NOMO-1 treated with dmso at 0.1 percent for 144 hours (cell line): ENCODE data around the gene DTD1.
A peak's percentile ranks its signal among the peaks of the same experiment; 100 is the strongest.

Source experiments
- DNase-seq: peaks from one replicate; lab custom pipeline; 2025; ENCODE audit not compliant: unreplicated experiment; lab: John Stamatoyannopoulos, UW

The DTD1 gene

GRCh38 chr20:18614244-18614643 is 26.4 kb downstream of the DTD1 start:
- no peak for DNase-seq

DNA sequence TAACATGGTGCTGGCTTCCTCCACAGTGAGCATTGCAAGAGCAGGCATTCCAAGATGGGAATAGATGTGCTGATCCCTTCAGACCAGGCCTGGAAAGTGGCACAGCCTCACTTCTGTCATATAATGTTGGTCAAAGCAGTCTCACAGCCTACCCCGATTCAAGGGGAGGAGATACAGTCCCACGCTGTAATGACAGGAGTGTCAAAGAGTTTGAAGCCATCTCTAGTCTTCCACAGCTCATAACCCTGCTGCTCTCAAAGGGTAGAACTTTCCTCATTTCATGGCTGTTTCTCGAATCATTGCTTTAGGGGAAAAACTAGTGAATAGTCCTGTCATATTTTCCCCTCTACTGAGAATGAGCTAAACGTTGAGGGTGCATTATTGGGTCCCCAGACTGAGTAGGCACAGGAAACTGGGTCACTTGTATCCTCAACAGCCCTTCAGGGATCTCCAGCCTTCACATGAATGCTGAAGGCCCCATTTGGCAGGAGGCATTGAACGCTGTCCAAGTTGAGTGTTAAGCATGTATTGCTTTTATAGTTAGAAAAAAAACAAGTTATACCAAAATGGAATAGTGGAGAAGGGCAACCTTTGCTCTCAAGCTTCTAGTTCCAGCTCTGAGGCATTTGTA is 27.3 kb downstream of the DTD1 start:
- DNase-seq: no peak

GRCh38 chr20:18621004-18621403 is 33.1 kb downstream of the DTD1 start:
- DNase-seq: no peak

- no peak for DNase-seq
Measured at GRCh38 chr20:18623156-18623910, 35.5 kb downstream of the DTD1 start.

- no peak for DNase-seq
Measured at GRCh38 chr20:18624948-18625347, 37.1 kb downstream of the DTD1 start.

DNA sequence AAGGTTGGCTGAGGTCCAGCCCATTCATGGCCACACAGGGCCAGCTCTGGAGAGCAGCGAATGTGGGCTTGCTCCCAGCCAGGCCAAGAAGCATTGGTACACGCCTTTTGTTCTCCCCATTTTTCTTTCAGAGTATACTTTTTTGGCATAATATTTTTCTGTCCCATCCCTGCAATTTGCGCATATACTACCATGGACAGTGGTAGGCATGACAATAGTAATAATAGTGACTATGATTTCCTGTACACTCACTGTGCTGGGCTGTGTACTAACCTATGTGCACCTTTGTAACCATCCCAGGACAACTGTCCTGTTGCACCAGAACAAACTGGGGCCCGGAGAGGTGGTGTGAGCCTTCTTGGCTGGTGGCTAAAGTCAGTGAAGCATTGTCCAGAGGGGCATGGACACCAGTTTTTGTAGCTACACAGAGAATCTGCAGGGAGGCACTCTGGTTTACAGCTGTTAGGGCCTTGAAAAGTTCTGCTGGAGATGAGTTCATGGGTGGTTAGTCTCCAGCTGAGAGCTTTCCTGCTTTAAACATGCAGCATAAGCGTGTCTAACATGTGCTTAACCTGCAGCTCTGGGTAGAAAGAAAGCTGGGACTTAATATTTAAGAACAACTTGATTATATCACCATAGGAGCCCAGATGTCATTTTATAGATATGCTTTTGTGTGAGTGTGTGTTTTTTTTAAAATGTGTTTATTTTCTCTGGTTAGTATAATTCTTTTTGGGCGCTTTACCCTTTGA is 38.2 kb downstream of the DTD1 start:
- no peak for DNase-seq

- no peak for DNase-seq
Measured at GRCh38 chr20:18628330-18628920, 40.6 kb downstream of the DTD1 start.

GRCh38 chr20:18632196-18632789 is 44.4 kb downstream of the DTD1 start:
- peak; percentile 49 for DNase-seq

- no peak for DNase-seq
Measured at GRCh38 chr20:18633411-18633810, 45.6 kb downstream of the DTD1 start.

DNA sequence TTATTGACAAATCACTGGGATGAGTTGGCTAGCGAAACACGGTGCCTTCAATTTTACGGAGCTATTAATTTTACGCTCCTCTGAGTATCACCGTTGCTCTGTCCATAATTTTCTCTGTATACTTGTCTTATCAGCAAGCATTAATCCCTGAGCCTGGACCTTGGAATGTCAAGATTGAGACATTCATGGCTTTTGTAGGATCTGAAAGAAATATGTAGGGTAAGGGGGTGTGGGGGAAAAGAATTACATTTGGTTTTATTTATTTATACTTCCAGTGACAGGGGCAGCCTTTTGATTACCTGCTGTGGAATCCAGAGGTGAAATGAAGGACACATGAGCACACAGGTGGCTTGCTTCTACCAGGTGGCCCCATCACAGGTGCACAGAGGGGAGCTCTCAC is 46.6 kb downstream of the DTD1 start:
- DNase-seq: no peak

- no peak for DNase-seq
Measured at GRCh38 chr20:18635380-18635779, 47.5 kb downstream of the DTD1 start.

GRCh38 chr20:18637224-18637623 is 49.4 kb downstream of the DTD1 start:
- no peak for DNase-seq

DNA sequence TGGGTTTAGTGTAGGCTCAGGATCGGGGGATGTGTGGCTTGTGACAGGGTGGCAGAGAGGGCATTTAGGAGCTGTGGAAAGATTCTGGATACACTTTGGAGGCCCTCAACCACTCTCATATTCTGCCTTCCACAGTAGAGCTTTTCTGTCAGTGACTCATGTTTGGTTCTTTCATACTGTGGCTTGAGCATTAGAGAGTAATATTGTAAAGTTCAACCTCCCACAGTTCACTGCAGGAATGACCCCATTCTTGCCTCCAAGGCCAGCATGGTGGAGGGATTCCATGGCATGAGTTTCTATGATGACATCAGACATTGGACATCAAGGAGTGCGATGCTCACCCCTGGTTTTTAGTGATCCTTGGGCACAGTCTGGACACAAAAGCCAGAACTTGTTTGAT is 50.9 kb downstream of the DTD1 start:
- no peak for DNase-seq

DNA sequence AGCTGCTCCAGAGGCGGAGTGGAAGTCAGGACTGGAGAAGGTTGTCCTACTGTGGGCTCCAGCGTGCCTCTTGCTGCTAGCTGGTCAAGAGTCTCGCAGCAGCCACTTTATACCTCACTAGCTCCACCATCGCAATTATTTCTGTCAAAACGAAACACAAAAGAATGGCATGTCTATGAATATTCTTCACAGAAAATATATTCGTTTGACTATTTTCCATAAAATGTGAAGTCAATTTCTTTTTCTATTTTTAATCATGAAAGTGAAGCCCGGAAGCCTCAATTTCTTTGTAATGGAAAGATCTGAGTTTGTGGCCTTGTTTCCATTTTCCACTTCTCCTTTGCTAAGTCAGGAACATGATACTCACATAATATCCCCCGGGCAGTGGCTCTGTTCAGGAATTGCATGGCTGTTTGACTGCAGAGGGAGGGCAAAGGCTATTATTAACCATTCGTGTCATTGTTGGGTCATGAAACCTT is 51.7 kb downstream of the DTD1 start:
- no peak for DNase-seq

GRCh38 chr20:18645196-18645745 is 57.4 kb downstream of the DTD1 start:
- DNase-seq: no peak

DNA sequence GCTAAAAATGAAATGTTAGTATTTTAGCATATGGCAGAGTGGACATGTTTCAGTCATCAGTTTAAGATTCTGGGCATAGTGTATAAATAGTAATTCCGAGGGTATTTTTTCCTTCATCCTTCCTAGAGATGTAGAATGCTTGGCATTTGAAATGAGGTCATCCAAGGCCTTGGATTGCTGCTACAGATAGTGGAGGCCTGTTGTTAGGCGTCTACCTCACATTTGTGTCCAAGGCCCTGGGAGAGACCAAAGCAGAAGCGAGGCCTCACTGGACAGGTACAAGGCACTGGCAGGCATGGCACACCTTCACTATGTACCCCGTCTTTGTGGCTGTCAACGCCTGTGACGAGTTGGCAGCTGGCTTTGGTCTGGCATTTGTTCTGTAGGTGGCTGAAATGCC is 58.0 kb downstream of the DTD1 start:
- no peak for DNase-seq

DNA sequence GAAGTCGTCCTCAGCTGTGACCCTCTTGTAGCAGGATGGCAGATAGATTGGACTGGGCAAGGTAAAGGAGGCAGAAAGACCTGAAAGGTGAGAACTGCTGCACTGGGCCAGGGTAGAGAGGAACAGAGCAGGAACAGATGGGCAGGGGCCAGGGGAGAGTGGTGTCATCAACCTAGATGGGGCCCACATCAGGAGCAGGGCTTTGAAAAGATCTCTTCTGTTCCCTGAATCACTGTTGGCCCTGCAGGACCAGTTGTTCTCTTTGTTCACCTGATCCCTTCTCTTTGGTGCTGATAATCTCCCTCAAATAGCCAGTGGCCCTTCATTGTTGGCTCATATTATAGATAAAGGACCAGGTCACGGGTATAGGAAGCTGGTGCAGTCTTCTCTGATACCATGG is 59.9 kb downstream of the DTD1 start:
- no peak for DNase-seq

DNA sequence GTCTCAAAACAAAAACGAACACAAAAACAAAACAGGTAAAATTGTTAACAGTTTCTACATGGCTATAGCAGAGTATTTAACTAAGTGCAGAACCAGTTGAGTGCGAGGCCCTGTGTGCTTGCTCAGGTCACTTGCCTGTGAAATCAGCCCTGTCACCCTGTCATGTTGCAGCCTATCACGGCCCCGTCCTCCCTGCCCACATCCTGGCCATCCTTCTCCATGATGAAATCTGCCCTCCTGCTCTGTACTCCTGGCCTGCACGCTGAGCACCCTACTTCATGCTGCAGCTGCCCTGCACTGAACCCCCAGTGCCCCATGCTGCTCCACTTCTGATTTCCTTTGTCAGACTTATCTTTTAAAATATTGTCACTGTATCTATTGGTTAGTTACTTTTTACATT is 62.4 kb downstream of the DTD1 start:
- DNase-seq: no peak

DNA sequence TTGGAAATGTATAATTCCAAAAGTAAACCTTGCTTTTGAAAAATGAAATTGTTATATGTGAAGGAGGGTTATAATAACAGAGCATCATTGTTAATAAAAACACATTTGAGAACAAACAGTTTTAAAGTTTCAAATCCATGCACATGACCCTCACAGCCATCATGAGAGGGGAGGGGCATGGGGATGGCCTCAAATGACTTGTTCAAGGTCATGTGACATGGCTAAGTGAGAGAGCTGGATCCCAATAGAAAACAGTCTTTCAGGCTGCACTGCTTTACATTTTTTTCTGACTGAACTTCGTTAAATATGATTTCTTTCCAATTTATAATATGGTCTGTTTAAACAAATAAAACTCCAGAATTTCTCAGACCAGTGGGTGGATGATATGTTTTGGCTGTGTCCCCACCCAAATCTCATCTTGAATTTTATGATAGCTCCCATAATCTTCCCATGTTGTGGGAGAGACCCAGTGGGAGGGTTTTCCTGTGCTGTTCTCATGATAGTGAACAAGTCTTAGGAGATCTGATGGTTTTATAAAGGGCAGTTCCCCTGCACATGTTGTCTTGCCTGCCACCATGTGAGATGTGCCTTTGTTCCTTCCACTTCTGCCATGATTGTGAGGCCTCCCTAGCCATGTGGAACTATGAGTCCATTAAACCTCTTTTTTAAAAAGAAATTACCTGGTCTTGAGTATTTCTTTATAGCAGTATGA is 66.0 kb downstream of the DTD1 start:
- DNase-seq: no peak

DNA sequence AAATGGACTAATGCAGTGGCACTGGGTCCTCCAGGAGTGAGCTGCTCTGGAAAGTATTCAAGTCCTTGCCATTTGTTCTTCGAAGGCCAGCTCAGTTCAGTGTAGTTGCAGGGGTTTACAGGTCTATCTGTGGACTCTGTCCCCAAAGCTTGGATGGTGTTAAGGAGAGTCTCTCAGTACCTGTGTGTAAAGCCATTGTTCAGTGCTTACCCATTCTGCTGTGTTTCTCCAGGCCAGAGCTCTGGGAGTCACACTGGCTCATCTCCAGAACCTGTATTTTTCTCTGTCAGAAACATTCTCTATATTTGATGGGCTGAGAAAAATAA is 66.6 kb downstream of the DTD1 start:
- no peak for DNase-seq
